ENCODE measurements around the gene MND1.
"Not testable (repeated sequence)": the region's sequence is repeated elsewhere in the genome, so short reads cannot be mapped to it uniquely, and the experiment has no call there.

MND1 gene

GRCh38 chr4:153461549-153461948, 117.1 kb downstream of the MND1 start:
- 95% methylated on average over 4 of the region's 4 CpGs for WGBS
- H3K4me3 ChIP-seq (ENCODE audit: low read length); H3K27ac ChIP-seq (ENCODE audit: low read depth, low read length); H3K9me3 ChIP-seq (ENCODE audit: insufficient read depth, low read depth, low read length); H3K36me3 ChIP-seq (ENCODE audit: insufficient read depth, low read length); H3K9ac ChIP-seq (ENCODE audit: low read depth, low read length); H3K4me1 ChIP-seq (ENCODE audit: insufficient read depth, low read length): not testable (repeated sequence)
- H3K27me3 ChIP-seq (ENCODE audit: insufficient read depth, low read length) = peaks cover 16% of the 10 kb centered on the region

- H3K4me1 ChIP-seq (ENCODE audit: insufficient read depth, low read length) = peaks cover 19% of the 10 kb centered on the region
- peaks cover 20% of the 10 kb centered on the region for H3K27me3 ChIP-seq (ENCODE audit: insufficient read depth, low read length)
- no peak overlapping the region for H3K27ac ChIP-seq (ENCODE audit: low read depth, low read length)
- WGBS = 97% methylated on average over 1 of the region's 1 CpG
- H3K9ac ChIP-seq (ENCODE audit: low read depth, low read length) = no peak overlapping the region
- H3K36me3 ChIP-seq (ENCODE audit: insufficient read depth, low read length) = no peaks in the 10 kb centered on the region
- H3K4me3 ChIP-seq (ENCODE audit: low read length) = no peak overlapping the region
- no peaks in the 10 kb centered on the region for H3K9me3 ChIP-seq (ENCODE audit: insufficient read depth, low read depth, low read length)
These were observed 119.6 kb downstream of the MND1 start for GRCh38 chr4:153464068-153464467.

Data from HUES64 (cell line).